Epidermal melanocyte (primary cell): ENCODE measurements around the gene DRG2.

ENCODE experiments used
- DNase-seq: peaks from one replicate; pipeline ENCODE4 v3.0.0; 2011; ENCODE audit warnings: low spot score; ENCODE audit not compliant: insufficient read length

The DRG2 gene

DNA sequence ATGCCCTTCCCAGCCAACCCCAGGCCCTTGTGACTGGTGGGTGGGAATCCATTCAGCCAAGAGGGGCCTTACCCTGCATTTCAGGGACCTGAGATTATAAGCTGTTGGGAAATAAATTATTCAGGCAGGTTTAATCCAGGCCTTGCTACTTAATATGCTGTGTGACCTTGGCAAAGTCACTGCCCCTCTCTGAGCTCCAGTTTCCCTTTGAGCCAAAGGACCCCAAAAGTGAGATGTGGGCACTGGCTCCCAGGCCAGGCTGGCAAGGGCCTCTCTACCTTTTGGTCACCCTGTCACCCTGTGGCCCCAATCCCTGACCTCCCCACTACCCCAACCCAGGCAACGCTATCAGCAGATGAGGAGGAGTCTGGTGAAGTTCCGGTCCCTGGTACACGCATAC lies 54.7 kb downstream of the DRG2 start:
- DNase-seq: no peak

- DNase-seq: no peak
Measured at GRCh38 chr17:18143044-18143936, 55.5 kb downstream of the DRG2 start.

- DNase-seq: no peak
Measured at GRCh38 chr17:18144261-18144660, 56.5 kb downstream of the DRG2 start.

GRCh38 chr17:18144855-18145254 lies 57.1 kb downstream of the DRG2 start:
- no peak for DNase-seq

- no peak for DNase-seq
Measured at GRCh38 chr17:18145811-18146210, 58.1 kb downstream of the DRG2 start.

GRCh38 chr17:18146259-18146658 lies 58.5 kb downstream of the DRG2 start:
- no peak for DNase-seq

DNA sequence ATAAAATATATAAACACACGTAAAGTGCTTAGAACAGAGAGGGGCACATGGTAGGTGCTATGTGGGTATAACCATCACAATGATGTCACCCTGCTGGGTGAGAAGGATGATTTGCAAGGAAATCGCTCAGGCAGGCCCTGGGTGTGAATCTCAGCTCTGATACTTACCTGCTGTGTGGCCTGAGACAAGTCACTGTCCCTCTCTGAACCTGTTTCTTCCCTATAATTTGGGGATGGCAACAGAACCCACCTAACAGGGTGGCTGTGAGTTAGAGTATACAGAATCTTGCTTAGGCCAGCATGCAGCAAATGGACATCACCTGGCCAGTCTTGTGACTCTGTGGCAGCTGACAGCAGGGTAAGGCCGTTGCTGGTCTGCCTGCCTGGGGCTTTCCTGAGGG lies 59.2 kb downstream of the DRG2 start:
- DNase-seq: no peak

DNA sequence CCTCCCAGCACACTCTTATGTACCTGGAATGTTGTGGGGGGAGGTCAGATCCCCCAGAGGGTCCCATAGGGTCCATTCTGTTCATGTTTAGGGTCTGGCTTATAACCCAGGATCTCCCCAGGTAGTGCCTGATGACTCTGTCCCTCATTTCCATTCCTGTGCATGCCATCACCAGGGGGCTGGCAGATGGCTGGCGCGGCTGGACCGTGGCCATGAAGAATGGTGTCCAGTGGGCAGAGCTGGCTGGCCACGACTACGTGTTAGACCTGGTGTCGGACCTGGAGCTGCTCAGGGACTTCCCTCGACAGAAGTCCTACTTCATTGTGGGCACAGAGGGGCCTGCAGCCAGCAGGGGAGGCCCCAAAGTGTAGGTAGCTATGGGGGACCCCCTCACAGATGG lies 60.8 kb downstream of the DRG2 start:
- DNase-seq: no peak

DNA sequence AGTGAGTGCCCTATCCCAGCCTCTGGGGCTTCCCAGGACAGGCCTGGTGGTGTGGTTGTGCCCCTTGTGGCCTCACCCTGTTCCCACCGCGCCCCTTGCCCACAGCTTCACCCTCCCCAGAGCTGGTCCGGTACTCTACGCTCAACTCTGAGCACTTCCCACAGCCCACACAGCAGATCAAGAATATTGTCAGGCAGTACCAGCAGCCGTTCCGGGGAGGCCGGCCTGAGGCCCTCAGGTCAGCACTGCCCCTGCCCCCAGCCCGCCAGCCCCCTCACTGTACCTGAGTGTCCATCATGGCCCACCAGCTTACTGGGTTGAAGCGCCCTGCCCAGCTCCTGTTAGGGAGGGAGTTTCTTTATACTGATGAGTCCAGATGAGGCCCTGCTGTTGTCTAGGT lies 63.5 kb downstream of the DRG2 start:
- DNase-seq: no peak

DNA sequence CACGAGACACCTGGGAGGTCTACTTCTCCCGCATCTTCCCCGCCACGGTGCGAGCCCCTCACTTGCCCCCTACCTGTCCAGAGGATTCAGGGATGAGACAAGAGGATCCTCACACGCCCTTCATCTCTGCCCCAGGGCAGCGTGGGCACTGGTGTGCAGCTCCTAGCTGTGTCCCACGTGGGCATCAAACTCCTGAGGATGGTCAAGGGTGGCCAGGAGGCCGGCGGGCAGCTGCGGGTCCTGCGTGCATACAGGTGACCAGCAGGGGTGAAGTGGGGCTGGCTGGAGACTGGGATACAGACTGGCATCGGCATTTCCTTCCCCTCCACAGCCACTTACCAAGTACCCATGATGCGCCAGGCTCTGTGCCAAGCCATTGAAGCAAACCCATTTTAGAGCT lies 67.4 kb downstream of the DRG2 start:
- no peak for DNase-seq

- DNase-seq: no peak
Measured at GRCh38 chr17:18156171-18156975, 68.6 kb downstream of the DRG2 start.

- no peak for DNase-seq
Measured at GRCh38 chr17:18156976-18157280, 69.2 kb downstream of the DRG2 start.
